ENCODE data around the gene SAMD11. TPM values are rescaled to one million over a fixed set of nuclear protein-coding genes. Genes with fewer than 3 reads are reported as not detected.

Gene SAMD11
- total and polyA plus RNA-seq, 2 donors (not counting 1 experiment from before 2014, with no cell fraction given) = not detected

GRCh38 chr1:991895-992294 is 68.2 kb downstream of the SAMD11 start:
- no peak overlapping the region for H3K27ac ChIP-seq (ENCODE audit: low read length in 2 of 2)
- Mint-ChIP-seq H3K27me3 (peaks cover 46% of the 10 kb centered on the region), H3K4me3 (no peak overlapping the region), H3K27ac (no peak overlapping the region), H3K4me1 (peaks cover 3% of the 10 kb centered on the region), H3K9me3 (ENCODE audit: insufficient read depth) (no peaks in the 10 kb centered on the region)
- no peak for TF ChIP-seq EZH2 (IDR thresholded peaks at IDR 0.05; ENCODE audit: borderline replicate concordance, insufficient read depth, low read depth, low read length, poor library complexity, severe bottlenecking)
- no peak for TF ChIP-seq CTCF (IDR thresholded peaks at IDR 0.05)
- no peak overlapping the region for H3K4me3 ChIP-seq (ENCODE audit: control extremely low read depth in 1 of 5, extremely low read depth in 1 of 5, insufficient read depth in 1 of 5, low read depth in 2 of 5, low read length in 4 of 5)
- H3K4me1 ChIP-seq (ENCODE audit: control insufficient read depth in 2 of 2, insufficient read depth in 2 of 2, low read length in 2 of 2) = peaks cover 0 to 4% of the 10 kb centered on the region in 2 donors
- H3K9ac ChIP-seq (ENCODE audit: low read length) = no peak overlapping the region
- no peak overlapping the region for H3K4me2 ChIP-seq (replicated peaks; ENCODE audit: low read depth, low read length, poor library complexity, severe bottlenecking)
- no peaks in the 10 kb centered on the region for H3K36me3 ChIP-seq (replicated peaks in 1 of 2; ENCODE audit: control extremely low read depth in 1 of 2, control insufficient read depth in 1 of 2, extremely low read depth in 1 of 2, insufficient read depth in 2 of 2, low read length in 1 of 2)
- no peaks in the 10 kb centered on the region for H3K79me2 ChIP-seq (ENCODE audit: control insufficient read depth, insufficient read depth, low read length)
- intact Hi-C loops (cut with micrococcal nuclease) = no loop called here
- WGBS (ENCODE audit: insufficient coverage) = 94% methylated on average over 3 of the region's 10 CpGs
- DNase-seq (no peak), ATAC-seq (ENCODE audit: low read depth) (no peak)
- ChIA-PET CTCF (interaction anchor here (1.3 kb wide), 1 partner anchor 10 kb away, joined by 6 read pairs; no protein-coding TSS in a partner anchor), POLR2A (no interaction called here)
- no peaks in the 10 kb centered on the region for H4K20me1 ChIP-seq (ENCODE audit: control insufficient read depth, insufficient read depth, low read length, poor library complexity, severe bottlenecking)
- H3K9me3 ChIP-seq (ENCODE audit: control extremely low read depth in 1 of 3, control insufficient read depth in 2 of 3, insufficient read depth in 1 of 3, low read length in 2 of 3) = peaks cover 0 to 23% (median 3%) of the 10 kb centered on the region in 3 donors
- peaks cover 0 to 32% (median 1%) of the 10 kb centered on the region in 4 experiments for H3K27me3 ChIP-seq (replicated peaks in 1 of 4; ENCODE audit: control extremely low read depth in 1 of 4, control insufficient read depth in 3 of 4, insufficient read depth in 4 of 4, low read length in 3 of 4)
- H2AFZ ChIP-seq (ENCODE audit: insufficient read depth, low read depth, low read length, poor library complexity, severe bottlenecking) = no peak overlapping the region

- H3K79me2 ChIP-seq (ENCODE audit: control insufficient read depth, insufficient read depth, low read length) = no peaks in the 10 kb centered on the region
- CTCF ChIA-PET = interaction anchor here (1.3 to 2.4 kb wide), 2 partner anchors 7 to 10 kb away, joined by 6 to 9 read pairs; no protein-coding TSS in a partner anchor
- no peak overlapping the region for H3K4me2 ChIP-seq (replicated peaks; ENCODE audit: low read depth, low read length, poor library complexity, severe bottlenecking)
- no peaks in the 10 kb centered on the region for H3K9me3 Mint-ChIP-seq (ENCODE audit: insufficient read depth)
- H3K27me3 ChIP-seq (replicated peaks in 1 of 4; ENCODE audit: control extremely low read depth in 1 of 4, control insufficient read depth in 3 of 4, insufficient read depth in 4 of 4, low read length in 3 of 4) = peaks cover 0 to 37% (median 4%) of the 10 kb centered on the region in 4 experiments
- TF ChIP-seq EZH2 (IDR thresholded peaks at IDR 0.05; ENCODE audit: borderline replicate concordance, insufficient read depth, low read depth, low read length, poor library complexity, severe bottlenecking) = no peak
- TF ChIP-seq CTCF (IDR thresholded peaks at IDR 0.05) = no peak
- peaks cover 0 to 26% (median 3%) of the 10 kb centered on the region in 3 donors for H3K9me3 ChIP-seq (ENCODE audit: control extremely low read depth in 1 of 3, control insufficient read depth in 2 of 3, insufficient read depth in 1 of 3, low read length in 2 of 3)
- H3K27ac ChIP-seq (ENCODE audit: low read length in 2 of 2) = no peak overlapping the region
- no peaks in the 10 kb centered on the region for H4K20me1 ChIP-seq (ENCODE audit: control insufficient read depth, insufficient read depth, low read length, poor library complexity, severe bottlenecking)
- H3K4me1 ChIP-seq (ENCODE audit: control insufficient read depth in 2 of 2, insufficient read depth in 2 of 2, low read length in 2 of 2) = peaks cover under 1 to 4% of the 10 kb centered on the region in 2 donors
- no peak for ATAC-seq (ENCODE audit: low read depth)
- H3K27me3 Mint-ChIP-seq = peaks cover 48% of the 10 kb centered on the region
- no peaks in the 10 kb centered on the region for H3K36me3 ChIP-seq (replicated peaks in 1 of 2; ENCODE audit: control extremely low read depth in 1 of 2, control insufficient read depth in 1 of 2, extremely low read depth in 1 of 2, insufficient read depth in 2 of 2, low read length in 1 of 2)
- H2AFZ ChIP-seq (ENCODE audit: insufficient read depth, low read depth, low read length, poor library complexity, severe bottlenecking) = no peak overlapping the region
- H3K27ac Mint-ChIP-seq = no peak overlapping the region
- H3K4me3 Mint-ChIP-seq = no peak overlapping the region
- no peak overlapping the region for H3K4me3 ChIP-seq (ENCODE audit: control extremely low read depth in 1 of 5, extremely low read depth in 1 of 5, insufficient read depth in 1 of 5, low read depth in 2 of 5, low read length in 4 of 5)
- POLR2A ChIA-PET = no interaction called here
- peaks cover 4% of the 10 kb centered on the region for H3K4me1 Mint-ChIP-seq
- DNase-seq = no peak
- intact Hi-C loops (cut with micrococcal nuclease) = no loop called here
- WGBS (ENCODE audit: insufficient coverage) = no CpG with 5 or more reads among the region's 7 CpGs
- H3K9ac ChIP-seq (ENCODE audit: low read length) = no peak overlapping the region
Measured at GRCh38 chr1:992362-992761, 68.6 kb downstream of the SAMD11 start.
